Thyroid gland (tissue), 4 donors: Measurements from ENCODE around the gene MLNR. TPM values are rescaled to one million over a fixed set of nuclear protein-coding genes. Genes with fewer than 3 reads are reported as not detected.

Experiments used
- DNase-seq, 2 donors: peaks; one replicate each; pipeline ENCODE4 v3.0.0-alpha.2; 2019
- H3K27ac ChIP-seq, 3 donors: fragments of 200-600 bp; sonication (generic); 1 replicate in 2 of 3; 2 replicates in 1 of 3; pipeline ENCODE4 v1.5.1; 2016 to 2019; ENCODE audit warnings: mild to moderate bottlenecking in 1 of 3, moderate library complexity in 1 of 3
- H3K27me3 ChIP-seq: fragments of 200-600 bp; sonication (generic); one replicate; pipeline ENCODE4 v1.5.1; 2019
- H3K36me3 ChIP-seq, 2 donors: fragments of 200-600 bp; sonication (generic); one replicate each; pipeline ENCODE4 v1.5.1; 2016 to 2019
- H3K4me1 ChIP-seq, 2 donors: fragments of 200-600 bp; sonication (generic); one replicate each; pipeline ENCODE4 v1.5.1; 2017 to 2019
- H3K4me3 ChIP-seq, 3 donors: fragments of 200-600 bp; sonication (generic); replicated peaks in 1 of 3; 1 replicate in 2 of 3; 2 replicates in 1 of 3; pipeline ENCODE4 v1.5.1; 2016; ENCODE audit warnings: mild to moderate bottlenecking in 1 of 3
- H3K9me3 ChIP-seq: fragments of 200-600 bp; sonication (generic); one replicate; pipeline ENCODE4 v1.5.1; 2017
- POLR2A ChIP-seq, 2 donors: fragments of 450-650 bp; IDR thresholded peaks; one replicate each; pipeline ENCODE4 v1.6.1; 2017; ENCODE audit warnings: antibody characterized with exemption in 2 of 2, mild to moderate bottlenecking in 2 of 2, moderate library complexity in 1 of 2
- WGBS, 2 donors: methylation state at CpG; one replicate each; pipeline ENCODE4 v1.1.5; 2017; 5-methylcytosine and 5-hydroxymethylcytosine counted together
- intact Hi-C: fragments of 100-400 bp; cut with DNase I; formaldehyde crosslinking; loops from one replicate; pipeline ENCODE4 v1.15.1; 2023
- total RNA-seq, 4 donors: library from RNA; depleted of rRNA; stranded (reverse); fragments of >200 nt; gene quantifications; one replicate each; pipeline ENCODE4 v1.2.3, GENCODE V29; 2016
- TF ChIP-seq, protein P1 (sequence below), 6 experiments: fragments of 200-600 bp in 3 of 6; fragments of 450-650 bp in 3 of 6; sonication (generic) in 3 of 6; IDR thresholded peaks; one replicate each; pipeline ENCODE4 v1.5.1; 2016 to 2019; ENCODE audit warnings: antibody characterized with exemption in 6 of 6, mild to moderate bottlenecking in 2 of 6, inconsistent platforms in 1 of 6, moderate library complexity in 1 of 6

The MLNR gene
- total RNA-seq, 4 donors from 2014 or later, result 1.1 to 6.5 (median 1.2) TPM

DNA sequence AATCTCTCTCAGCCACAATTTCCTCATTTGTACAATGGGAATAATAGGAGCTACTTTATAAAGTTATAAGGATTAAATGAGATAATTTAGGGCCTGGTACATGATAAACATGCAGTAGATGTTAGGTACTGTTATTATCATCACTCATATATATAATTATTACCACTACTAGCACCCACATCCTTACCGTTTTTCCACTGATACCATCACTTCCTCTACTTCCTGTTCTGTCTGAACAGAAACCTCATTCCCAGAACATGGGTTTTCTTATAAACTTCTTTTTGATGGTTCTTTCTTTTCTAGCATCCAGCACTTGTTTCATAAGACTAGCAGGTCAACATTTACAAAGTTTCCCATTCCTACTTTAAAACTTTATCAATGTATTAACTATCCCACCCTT, 33.9 kb downstream of the MLNR start:
- Histone ChIP-seq H3K36me3 (peaks cover 5 to 9% of the 10 kb centered on the region in 2 donors), H3K4me1 (peaks cover 16 to 26% of the 10 kb centered on the region in 2 donors), H3K27me3 (no peaks in the 10 kb centered on the region), H3K9me3 (no peaks in the 10 kb centered on the region), H3K4me3 (no peak overlapping the region), H3K27ac (no peak overlapping the region)
- no peak for DNase-seq
- no peak for TF ChIP-seq POLR2A (IDR thresholded peaks at IDR 0.05)
- TF ChIP-seq, protein P1, sequence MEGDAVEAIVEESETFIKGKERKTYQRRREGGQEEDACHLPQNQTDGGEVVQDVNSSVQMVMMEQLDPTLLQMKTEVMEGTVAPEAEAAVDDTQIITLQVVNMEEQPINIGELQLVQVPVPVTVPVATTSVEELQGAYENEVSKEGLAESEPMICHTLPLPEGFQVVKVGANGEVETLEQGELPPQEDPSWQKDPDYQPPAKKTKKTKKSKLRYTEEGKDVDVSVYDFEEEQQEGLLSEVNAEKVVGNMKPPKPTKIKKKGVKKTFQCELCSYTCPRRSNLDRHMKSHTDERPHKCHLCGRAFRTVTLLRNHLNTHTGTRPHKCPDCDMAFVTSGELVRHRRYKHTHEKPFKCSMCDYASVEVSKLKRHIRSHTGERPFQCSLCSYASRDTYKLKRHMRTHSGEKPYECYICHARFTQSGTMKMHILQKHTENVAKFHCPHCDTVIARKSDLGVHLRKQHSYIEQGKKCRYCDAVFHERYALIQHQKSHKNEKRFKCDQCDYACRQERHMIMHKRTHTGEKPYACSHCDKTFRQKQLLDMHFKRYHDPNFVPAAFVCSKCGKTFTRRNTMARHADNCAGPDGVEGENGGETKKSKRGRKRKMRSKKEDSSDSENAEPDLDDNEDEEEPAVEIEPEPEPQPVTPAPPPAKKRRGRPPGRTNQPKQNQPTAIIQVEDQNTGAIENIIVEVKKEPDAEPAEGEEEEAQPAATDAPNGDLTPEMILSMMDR (IDR thresholded peaks at IDR 0.05), result no peak
- intact Hi-C loops, result no loop called here
- 76% methylated on average over 1 of the region's 1 CpG for WGBS, 2 donors

GRCh38 chr13:49256841-49257240, 36.7 kb downstream of the MLNR start:
- intact Hi-C loops, result no loop called here
- no peak for TF ChIP-seq POLR2A (IDR thresholded peaks at IDR 0.05)
- TF ChIP-seq, protein P1 (IDR thresholded peaks at IDR 0.05), result no peak
- WGBS, 2 donors, result 78 to 84% methylated on average over 2 of the region's 2 CpGs
- no peak overlapping the region for H3K27ac ChIP-seq
- H3K36me3 ChIP-seq, result peaks cover 28 to 35% of the 10 kb centered on the region in 2 donors
- H3K4me1 ChIP-seq, result peaks cover 0 to 7% of the 10 kb centered on the region in 2 donors
- H3K9me3 ChIP-seq, result no peaks in the 10 kb centered on the region
- H3K4me3 ChIP-seq, result no peak overlapping the region
- no peak for DNase-seq
- H3K27me3 ChIP-seq, result no peaks in the 10 kb centered on the region

- no peaks in the 10 kb centered on the region for H3K9me3 ChIP-seq
- WGBS, 2 donors, result 75 to 81% methylated on average over 3 of the region's 3 CpGs
- intact Hi-C loops, result no loop called here
- no peak for DNase-seq
- TF ChIP-seq POLR2A (IDR thresholded peaks at IDR 0.05), result no peak
- TF ChIP-seq, protein P1 (IDR thresholded peaks at IDR 0.05), result no peak
- peaks cover 32 to 35% of the 10 kb centered on the region in 2 donors for H3K36me3 ChIP-seq
- no peaks in the 10 kb centered on the region for H3K27me3 ChIP-seq
- peak overlapping the region in 2 of 3 donors; percentile 15 to 32 for H3K27ac ChIP-seq
- H3K4me3 ChIP-seq, result no peak overlapping the region
- peaks cover 0 to 2% of the 10 kb centered on the region in 2 donors for H3K4me1 ChIP-seq
Measured at GRCh38 chr13:49258089-49258796, 38.1 kb downstream of the MLNR start.

DNA sequence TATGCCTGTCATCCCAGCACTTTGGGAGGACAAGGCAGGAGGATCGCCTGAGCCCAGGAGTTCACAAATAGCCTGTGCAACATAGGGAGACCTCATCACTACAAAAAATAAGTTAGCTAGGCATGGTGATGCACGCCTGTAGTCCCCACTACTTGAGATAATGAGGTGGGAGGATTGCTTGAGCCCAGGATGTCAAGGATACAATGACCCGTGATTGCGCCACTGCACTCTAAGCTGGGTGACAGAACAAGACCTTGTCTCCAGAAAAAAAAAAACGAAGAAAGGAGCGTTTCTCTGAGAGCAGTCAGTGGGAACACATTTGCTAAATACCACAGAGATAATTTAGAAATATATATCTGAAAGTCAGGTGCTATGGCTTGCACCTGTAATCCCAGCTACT, 39.4 kb downstream of the MLNR start:
- Histone ChIP-seq H3K36me3 (peaks cover 28 to 35% of the 10 kb centered on the region in 2 donors), H3K4me3 (no peak overlapping the region), H3K4me1 (no peaks in the 10 kb centered on the region), H3K9me3 (no peaks in the 10 kb centered on the region), H3K27ac (no peak overlapping the region), H3K27me3 (no peaks in the 10 kb centered on the region)
- WGBS, 2 donors, result 94% methylated on average over 6 of the region's 6 CpGs
- TF ChIP-seq POLR2A (IDR thresholded peaks at IDR 0.05), result no peak
- intact Hi-C loops, result no loop called here
- no peak for DNase-seq

DNA sequence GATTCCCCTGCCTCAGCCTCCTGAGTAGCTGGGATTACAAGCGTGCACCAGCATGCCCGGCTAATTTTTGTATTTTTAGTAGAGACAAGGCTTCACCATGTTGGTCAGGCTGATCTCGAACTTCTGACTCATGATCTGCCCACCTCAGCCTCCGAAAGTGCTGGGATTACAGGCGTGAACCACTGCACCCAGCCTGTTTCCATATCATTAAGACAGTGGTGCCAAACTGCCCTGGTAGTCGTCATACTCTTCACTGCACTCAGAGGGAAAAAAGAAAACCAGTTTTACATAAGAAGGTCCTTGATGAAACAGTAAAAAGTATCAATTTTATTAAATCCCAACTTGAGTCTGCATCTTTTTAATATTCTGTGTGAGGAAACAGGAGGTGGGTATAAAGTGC, 42.5 kb downstream of the MLNR start:
- H3K4me1 ChIP-seq, result no peaks in the 10 kb centered on the region
- DNase-seq, result no peak
- peaks cover 29 to 30% of the 10 kb centered on the region in 2 donors for H3K36me3 ChIP-seq
- TF ChIP-seq POLR2A (IDR thresholded peaks at IDR 0.05), result no peak
- TF ChIP-seq, protein P1 (IDR thresholded peaks at IDR 0.05), result no peak
- H3K27me3 ChIP-seq, result no peaks in the 10 kb centered on the region
- H3K9me3 ChIP-seq, result no peaks in the 10 kb centered on the region
- H3K27ac ChIP-seq, result no peak overlapping the region
- WGBS, 2 donors, result 92 to 95% methylated on average over 6 of the region's 6 CpGs
- intact Hi-C loops, result no loop called here
- no peak overlapping the region for H3K4me3 ChIP-seq
